ENCODE results near the gene RNF157.

RNF157 gene

DNA sequence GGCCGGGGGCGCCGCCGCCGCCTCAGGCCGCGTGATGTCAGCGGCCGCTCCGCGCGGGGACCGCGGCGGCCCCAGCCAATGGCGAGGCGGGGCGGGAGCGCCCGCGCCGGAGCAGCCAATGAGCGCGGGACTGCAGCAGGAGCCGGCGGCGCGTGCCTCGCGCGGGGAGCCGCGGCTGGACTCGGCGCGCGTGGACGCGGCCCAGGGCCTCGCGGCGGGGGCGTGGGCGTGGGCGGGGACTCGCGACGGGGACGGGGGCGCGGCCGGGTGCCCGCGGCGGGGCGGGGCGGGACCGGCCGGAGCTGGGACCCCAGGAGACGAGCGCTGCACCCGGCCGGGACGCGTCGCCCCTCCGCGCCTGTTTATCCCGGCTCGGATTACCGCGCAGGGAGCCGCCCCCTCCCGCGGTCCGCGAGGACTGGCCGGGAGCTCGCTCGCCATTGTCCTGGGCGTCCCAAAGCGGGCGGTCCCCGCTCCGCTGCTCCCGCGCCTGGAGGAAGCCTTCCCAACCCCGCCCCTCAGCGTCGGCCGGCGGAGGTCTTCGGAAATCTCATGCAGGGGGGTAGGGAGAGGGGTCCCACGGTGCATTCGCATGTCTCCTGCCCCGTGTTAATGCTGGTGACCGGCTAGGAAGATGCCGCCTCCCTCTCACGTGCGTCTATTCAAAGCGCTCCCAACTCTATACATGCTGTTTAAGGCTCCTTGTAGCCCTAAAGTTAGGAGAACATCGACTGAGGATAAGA lies at the start of gene RNF157:
RNF157 (minus strand) TSS at position 33 of the 743 bp plus-strand sequence. CDS start 253 bp downstream, outside the sequence.
- Histone ChIP-seq H3K9ac (peak within 1 kb of the TSS; percentile 58), H4K20me1 (ENCODE audit: insufficient read depth) (no peaks in the 10 kb centered on the region), H3K27me3 (ENCODE audit: insufficient read depth, low read depth) (no peaks in the 10 kb centered on the region), H3K4me2 (peak within 1 kb of the TSS; percentile 99), H3K4me1 (ENCODE audit: low read depth, poor library complexity, severe bottlenecking) (peaks cover 49% of the 10 kb centered on the region), H3K4me3 (IDR thresholded peaks at IDR 0.05; ENCODE audit: insufficient read depth, low read depth, low read length) (no peak within 1 kb of the TSS), H3K27ac (no peak within 1 kb of the TSS), H2AFZ (ENCODE audit: low read depth) (peak within 1 kb of the TSS; percentile 75), H3K79me2 (ENCODE audit: insufficient read depth, low read depth) (peaks cover 4% of the 10 kb centered on the region; the same call in 1 of the 2 replicates), H3K36me3 (ENCODE audit: insufficient read depth) (no peaks in the 10 kb centered on the region)
- TF ChIP-seq, protein P1, sequence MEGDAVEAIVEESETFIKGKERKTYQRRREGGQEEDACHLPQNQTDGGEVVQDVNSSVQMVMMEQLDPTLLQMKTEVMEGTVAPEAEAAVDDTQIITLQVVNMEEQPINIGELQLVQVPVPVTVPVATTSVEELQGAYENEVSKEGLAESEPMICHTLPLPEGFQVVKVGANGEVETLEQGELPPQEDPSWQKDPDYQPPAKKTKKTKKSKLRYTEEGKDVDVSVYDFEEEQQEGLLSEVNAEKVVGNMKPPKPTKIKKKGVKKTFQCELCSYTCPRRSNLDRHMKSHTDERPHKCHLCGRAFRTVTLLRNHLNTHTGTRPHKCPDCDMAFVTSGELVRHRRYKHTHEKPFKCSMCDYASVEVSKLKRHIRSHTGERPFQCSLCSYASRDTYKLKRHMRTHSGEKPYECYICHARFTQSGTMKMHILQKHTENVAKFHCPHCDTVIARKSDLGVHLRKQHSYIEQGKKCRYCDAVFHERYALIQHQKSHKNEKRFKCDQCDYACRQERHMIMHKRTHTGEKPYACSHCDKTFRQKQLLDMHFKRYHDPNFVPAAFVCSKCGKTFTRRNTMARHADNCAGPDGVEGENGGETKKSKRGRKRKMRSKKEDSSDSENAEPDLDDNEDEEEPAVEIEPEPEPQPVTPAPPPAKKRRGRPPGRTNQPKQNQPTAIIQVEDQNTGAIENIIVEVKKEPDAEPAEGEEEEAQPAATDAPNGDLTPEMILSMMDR (conservative IDR thresholded peaks at IDR 0.05; ENCODE audit: low read depth, low read length) = no peak

DNA sequence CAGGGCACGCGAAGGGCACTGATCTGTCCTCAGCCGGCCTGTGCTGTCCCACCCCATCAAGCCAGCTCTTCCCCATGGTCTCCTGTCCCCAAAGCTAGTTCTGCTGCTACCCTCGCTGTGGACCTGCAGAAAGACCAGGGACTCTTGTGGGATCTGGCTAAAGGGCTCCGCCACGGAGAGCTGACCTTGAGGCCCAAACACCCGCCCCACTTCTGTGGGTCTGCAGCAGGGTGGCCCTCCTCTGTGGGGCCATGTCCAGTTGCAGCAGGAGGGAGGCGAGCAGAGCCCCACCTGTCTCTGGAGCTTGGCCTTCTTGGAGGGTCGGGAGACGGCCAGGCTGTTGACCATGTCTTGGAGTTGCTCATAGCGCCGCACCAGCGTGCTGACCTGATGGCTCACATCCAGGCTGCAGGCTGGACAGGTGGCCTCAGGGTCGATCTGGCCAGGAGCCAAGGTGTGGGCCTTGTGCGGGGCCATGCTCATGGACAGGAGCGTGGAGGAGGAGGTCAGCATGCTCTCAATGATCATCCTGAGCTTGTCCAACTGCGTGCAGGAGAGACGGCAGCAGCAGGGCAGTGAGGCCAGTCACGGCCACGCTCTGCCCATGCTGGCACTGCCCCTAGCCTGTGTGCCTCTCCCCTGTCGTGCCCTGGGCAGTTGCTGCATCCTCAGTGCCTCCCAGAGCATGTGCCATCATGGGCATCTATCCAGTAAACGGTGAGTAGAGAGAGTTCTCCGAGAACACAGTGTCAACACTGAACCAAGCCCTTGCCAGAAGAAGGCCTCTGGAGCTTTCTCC lies 41.5 kb upstream of the RNF157 start:
- TF ChIP-seq, protein P1 (conservative IDR thresholded peaks at IDR 0.05; ENCODE audit: low read depth, low read length) = no peak
- no peak overlapping the region for H3K4me3 ChIP-seq (IDR thresholded peaks at IDR 0.05; ENCODE audit: insufficient read depth, low read depth, low read length)

DNA sequence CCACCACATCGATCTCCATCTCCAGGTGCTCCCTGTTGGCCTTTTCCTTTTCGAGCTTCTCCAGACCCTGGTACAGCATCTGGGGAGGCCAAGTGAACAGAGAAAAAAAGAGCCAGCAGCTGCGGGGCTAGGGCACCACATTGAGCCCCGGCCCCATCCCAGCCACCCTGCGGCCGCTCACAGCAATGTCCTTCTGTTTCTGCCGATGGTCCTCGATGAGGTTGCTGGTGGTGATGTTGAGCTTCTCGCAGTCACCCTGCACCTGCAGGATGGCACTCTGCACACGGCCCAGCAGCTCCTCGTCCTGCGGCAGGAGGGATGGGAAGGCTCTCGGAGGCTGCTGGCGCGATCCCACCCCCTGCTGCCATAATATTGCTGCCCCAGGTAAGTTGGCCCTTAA lies 40.4 kb upstream of the RNF157 start:
- Histone ChIP-seq H3K4me1 (ENCODE audit: low read depth, poor library complexity, severe bottlenecking) (peaks cover 4% of the 10 kb centered on the region), H4K20me1 (ENCODE audit: insufficient read depth) (no peaks in the 10 kb centered on the region), H3K36me3 (ENCODE audit: insufficient read depth) (no peaks in the 10 kb centered on the region), H2AFZ (ENCODE audit: low read depth) (no peak overlapping the region), H3K9ac (no peak overlapping the region), H3K79me2 (ENCODE audit: insufficient read depth, low read depth) (no peaks in the 10 kb centered on the region), H3K4me3 (IDR thresholded peaks at IDR 0.05; ENCODE audit: insufficient read depth, low read depth, low read length) (no peak overlapping the region), H3K27me3 (ENCODE audit: insufficient read depth, low read depth) (no peaks in the 10 kb centered on the region), H3K27ac (no peak overlapping the region), H3K4me2 (no peak overlapping the region)
- TF ChIP-seq, protein P1 (conservative IDR thresholded peaks at IDR 0.05; ENCODE audit: low read depth, low read length) = no peak

More for the DNA sequence above, 41.5 kb upstream of the RNF157 start:
- no peaks in the 10 kb centered on the region for H4K20me1 ChIP-seq (ENCODE audit: insufficient read depth)
- H2AFZ ChIP-seq (ENCODE audit: low read depth) = no peak overlapping the region
- peaks cover 4% of the 10 kb centered on the region for H3K4me1 ChIP-seq (ENCODE audit: low read depth, poor library complexity, severe bottlenecking)
- H3K79me2 ChIP-seq (ENCODE audit: insufficient read depth, low read depth) = no peaks in the 10 kb centered on the region
- H3K27me3 ChIP-seq (ENCODE audit: insufficient read depth, low read depth) = no peaks in the 10 kb centered on the region
- H3K9ac ChIP-seq = no peak overlapping the region
- no peak overlapping the region for H3K27ac ChIP-seq
- H3K36me3 ChIP-seq (ENCODE audit: insufficient read depth) = no peaks in the 10 kb centered on the region
- no peak overlapping the region for H3K4me2 ChIP-seq

DNA sequence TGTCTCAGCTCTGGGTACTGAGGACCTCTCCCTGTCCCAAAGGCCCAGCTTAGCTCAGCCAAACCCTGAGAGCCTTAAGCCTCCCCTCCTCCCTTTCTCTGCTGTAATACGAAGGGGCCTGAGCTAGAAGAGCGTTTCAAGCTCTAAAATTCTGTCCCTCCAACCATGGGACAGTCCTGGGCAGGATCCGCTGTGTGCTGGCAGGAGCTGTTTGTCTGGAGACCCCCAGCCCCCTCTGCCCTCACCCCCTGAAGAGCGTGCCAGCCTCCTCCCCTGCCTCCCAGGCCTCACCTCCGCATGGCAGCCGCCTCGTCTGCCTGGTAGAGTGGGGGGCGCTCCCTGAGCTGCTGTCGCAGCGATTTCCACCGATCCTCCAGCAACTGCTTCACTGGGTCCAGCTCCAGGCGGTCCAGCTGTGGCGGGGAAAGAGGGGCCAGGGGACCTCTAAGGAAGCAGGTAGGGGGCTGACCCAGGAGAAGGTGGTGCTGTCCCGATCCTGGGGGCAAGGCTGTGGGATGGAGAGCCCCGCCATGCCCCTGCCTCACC lies 39.5 kb upstream of the RNF157 start:
- Histone ChIP-seq H3K4me3 (IDR thresholded peaks at IDR 0.05; ENCODE audit: insufficient read depth, low read depth, low read length) (no peak overlapping the region), H3K4me1 (ENCODE audit: low read depth, poor library complexity, severe bottlenecking) (peaks cover 4% of the 10 kb centered on the region), H3K36me3 (ENCODE audit: insufficient read depth) (no peaks in the 10 kb centered on the region), H4K20me1 (ENCODE audit: insufficient read depth) (no peaks in the 10 kb centered on the region), H3K79me2 (ENCODE audit: insufficient read depth, low read depth) (no peaks in the 10 kb centered on the region), H3K27me3 (ENCODE audit: insufficient read depth, low read depth) (no peaks in the 10 kb centered on the region), H3K27ac (no peak overlapping the region), H3K9ac (no peak overlapping the region), H2AFZ (ENCODE audit: low read depth) (no peak overlapping the region), H3K4me2 (no peak overlapping the region)
- TF ChIP-seq, protein P1 (conservative IDR thresholded peaks at IDR 0.05; ENCODE audit: low read depth, low read length) = peak; percentile 57

Measured in KMS-11 (cell line).